Hindlimb muscle (tissue), 1 donor: ENCODE results near the gene PBX1. TPM values are rescaled to one million over a fixed set of nuclear protein-coding genes. Genes with fewer than 3 reads are reported as not detected.
"Not testable (repeated sequence)": the region's sequence is repeated elsewhere in the genome, so short reads cannot be mapped to it uniquely, and the experiment has no call there.

Source experiments
- DNase-seq: peaks from one replicate; pipeline ENCODE4 v3.0.0-alpha.2; 2013
- polyA plus RNA-seq: library from polyadenylated mRNA; unstranded; fragments of 120-200 nt; gene quantifications from one replicate; pipeline ENCODE4 v1.2.1, GENCODE V29; 2013; ENCODE audit not compliant: insufficient read length

The PBX1 gene
- polyA plus RNA-seq, 1 donor, result 55.4 TPM

- DNase-seq, result no peak
Measured at GRCh38 chr1:164590592-164590991, 31.6 kb downstream of the PBX1 start.

GRCh38 chr1:164591858-164592257 is 32.9 kb downstream of the PBX1 start:
- DNase-seq, result no peak

- no peak for DNase-seq
Measured at GRCh38 chr1:164592634-164593033, 33.6 kb downstream of the PBX1 start.

GRCh38 chr1:164595212-164595611 is 36.2 kb downstream of the PBX1 start:
- DNase-seq, result no peak

GRCh38 chr1:164596172-164596571 is 37.2 kb downstream of the PBX1 start:
- no peak for DNase-seq

GRCh38 chr1:164598719-164599118 is 39.7 kb downstream of the PBX1 start:
- DNase-seq, result no peak

GRCh38 chr1:164599272-164599671 is 40.3 kb downstream of the PBX1 start:
- no peak for DNase-seq

- no peak for DNase-seq
Measured at GRCh38 chr1:164601399-164602100, 42.6 kb downstream of the PBX1 start.

- DNase-seq, result no peak
Measured at GRCh38 chr1:164602101-164602422, 43.1 kb downstream of the PBX1 start.

GRCh38 chr1:164602480-164603093 is 43.6 kb downstream of the PBX1 start:
- DNase-seq, result peak; percentile 58

GRCh38 chr1:164603805-164604204 is 44.8 kb downstream of the PBX1 start:
- not testable (repeated sequence) for DNase-seq

GRCh38 chr1:164604541-164604940 is 45.6 kb downstream of the PBX1 start:
- DNase-seq, result no peak

- DNase-seq, result no peak
Measured at GRCh38 chr1:164605254-164606091, 46.5 kb downstream of the PBX1 start.

GRCh38 chr1:164607351-164607750 is 48.4 kb downstream of the PBX1 start:
- no peak for DNase-seq

- no peak for DNase-seq
Measured at GRCh38 chr1:164608651-164609057, 49.7 kb downstream of the PBX1 start.

- no peak for DNase-seq
Measured at GRCh38 chr1:164609089-164609488, 50.1 kb downstream of the PBX1 start.

GRCh38 chr1:164610538-164611222 is 51.7 kb downstream of the PBX1 start:
- DNase-seq, result no peak

- no peak for DNase-seq
Measured at GRCh38 chr1:164611754-164612642, 53.0 kb downstream of the PBX1 start.

- no peak for DNase-seq
Measured at GRCh38 chr1:164613176-164613575, 54.2 kb downstream of the PBX1 start.

GRCh38 chr1:164614316-164614715 is 55.3 kb downstream of the PBX1 start:
- no peak for DNase-seq

- DNase-seq, result no peak
Measured at GRCh38 chr1:164617377-164618201, 58.6 kb downstream of the PBX1 start.
